PC-9 (cell line): Measurements from ENCODE around the gene ELL2. TPM values are rescaled to one million over a fixed set of nuclear protein-coding genes. Genes with fewer than 3 reads are reported as not detected.

ENCODE experiments used
- BruUV-seq: library from RNA; stranded (reverse); fragments of 400-500 nt; replicated peaks from 2 replicates; lab custom pipeline; 2021; lab: Mats Ljungman, UMichigan
- CTCF ChIA-PET: fragments of 300-600 bp; sonication (Branson Sonifier 250); formaldehyde crosslinking; loops from one replicate; lab custom pipeline; 2022; ENCODE audit warnings: antibody characterized with exemption; lab: Charles Lee
- POLR2A ChIA-PET: fragments of 300-600 bp; sonication (Branson Sonifier 250); formaldehyde crosslinking; loops from one replicate; lab custom pipeline; 2022; ENCODE audit warnings: antibody characterized with exemption; ENCODE audit not compliant: unreplicated experiment; lab: Charles Lee
- DNase-seq, 2 experiments: peaks; one replicate each; pipeline versions ENCODE4 v3.0.0 to v3.0.0-alpha.2; 2015 to 2022; ENCODE audit warnings: mixed read lengths in 1 of 2
- H2AFZ ChIP-seq: fragments of 200-600 bp; sonication (generic); 2 replicates; pipeline ENCODE4 v1.8.1; 2017; ENCODE audit warnings: antibody characterized with exemption
- H3F3A ChIP-seq: fragments of 200-600 bp; sonication (generic); 2 replicates; pipeline ENCODE4 v1.8.1; 2017; ENCODE audit warnings: antibody characterized with exemption, mild to moderate bottlenecking, low read depth; ENCODE audit not compliant: insufficient read depth
- H3K27ac ChIP-seq: fragments of 200-600 bp; sonication (generic); 2 replicates; pipeline ENCODE4 v1.6.1; 2016; ENCODE audit warnings: mixed run types
- H3K27me3 ChIP-seq: fragments of 200-600 bp; sonication (generic); 2 replicates; pipeline ENCODE4 v1.6.1; 2016; ENCODE audit warnings: low read depth, mixed run types; ENCODE audit not compliant: insufficient read depth
- H3K36me3 ChIP-seq: fragments of 200-600 bp; sonication (generic); 2 replicates; pipeline ENCODE4 v1.6.1; 2016; ENCODE audit warnings: low read depth, mixed run types
- H3K4me1 ChIP-seq: fragments of 200-600 bp; sonication (generic); replicated peaks from 2 replicates; pipeline ENCODE4 v1.6.1; 2016; ENCODE audit warnings: mixed run types; ENCODE audit not compliant: insufficient read depth
- H3K4me2 ChIP-seq: fragments of 200-600 bp; sonication (generic); 2 replicates; pipeline ENCODE4 v1.6.1; 2017; ENCODE audit warnings: mixed run types
- H3K4me3 ChIP-seq: fragments of 200-600 bp; sonication (generic); 2 replicates; pipeline ENCODE4 v1.6.1; 2016; ENCODE audit warnings: mixed run types
- H3K79me2 ChIP-seq: fragments of 200-600 bp; sonication (generic); 2 replicates; pipeline ENCODE4 v1.6.1; 2017; ENCODE audit warnings: low read depth, mixed run types
- H3K9me2 ChIP-seq: fragments of 200-600 bp; sonication (generic); 2 replicates; pipeline ENCODE4 v1.8.1; 2017; ENCODE audit warnings: mild to moderate bottlenecking; ENCODE audit not compliant: insufficient read depth
- H3K9me3 ChIP-seq: fragments of 200-600 bp; sonication (generic); 2 replicates; pipeline ENCODE4 v1.8.1; 2016; ENCODE audit warnings: low read depth; ENCODE audit not compliant: insufficient read depth
- H4K20me1 ChIP-seq: fragments of 200-600 bp; sonication (generic); 2 replicates; pipeline ENCODE4 v1.8.1; 2017; ENCODE audit not compliant: insufficient read depth
- EZH2 ChIP-seq: fragments of 200-600 bp; sonication (generic); IDR thresholded peaks from 2 replicates; pipeline ENCODE4 v1.8.0; 2017; ENCODE audit warnings: antibody characterized with exemption, low read depth
- intact Hi-C: fragments of 100-400 bp; cut with micrococcal nuclease; formaldehyde crosslinking; loops from one replicate; pipeline ENCODE4 v1.10.0; 2022; ENCODE audit not compliant: unreplicated experiment
- total RNA-seq: library from RNA; stranded (reverse); gene quantifications from 2 replicates; pipeline ENCODE4 v1.2.3, GENCODE V29; 2021
- TF ChIP-seq, protein P1 (sequence below): fragments of 200-600 bp; sonication (generic); conservative IDR thresholded peaks from 2 replicates; pipeline ENCODE4 v1.6.1; 2017; ENCODE audit warnings: mixed run types, antibody characterized with exemption, mild to moderate bottlenecking, moderate library complexity

The ELL2 gene
- total RNA-seq, 1 experiment from 2014 or later, result 25.5 TPM

DNA sequence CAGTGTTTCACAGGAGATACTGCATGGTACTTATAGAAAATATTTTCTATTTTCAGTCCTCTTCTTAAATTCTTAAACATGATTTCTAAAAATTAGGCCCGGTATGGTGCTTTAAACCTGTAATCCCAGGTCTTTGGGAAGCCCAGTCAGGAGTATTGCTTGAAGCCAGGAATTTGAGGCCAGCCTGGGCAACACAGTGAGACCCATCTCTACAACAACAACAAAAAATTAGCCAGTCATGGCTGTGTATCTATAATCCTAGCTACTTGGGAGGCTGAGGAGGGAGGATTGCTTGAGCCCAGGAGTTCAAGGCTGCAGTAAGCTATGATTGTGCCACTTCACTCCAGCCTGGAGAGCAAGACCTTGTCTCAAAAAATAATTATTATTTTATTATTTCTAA is 23.3 kb downstream of the ELL2 start:
- no peaks in the 10 kb centered on the region for H3K9me2 ChIP-seq
- H3F3A ChIP-seq, result no peaks in the 10 kb centered on the region
- intact Hi-C loops, result no loop called here
- H3K36me3 ChIP-seq, result no peaks in the 10 kb centered on the region
- H3K79me2 ChIP-seq, result peaks cover 22% of the 10 kb centered on the region
- no peak overlapping the region for H3K27ac ChIP-seq
- H3K4me3 ChIP-seq, result no peak overlapping the region
- no peaks in the 10 kb centered on the region for H3K4me1 ChIP-seq
- no peak overlapping the region for H2AFZ ChIP-seq
- no TSS peak for BruUV-seq
- no peak for TF ChIP-seq EZH2
- TF ChIP-seq, protein P1, sequence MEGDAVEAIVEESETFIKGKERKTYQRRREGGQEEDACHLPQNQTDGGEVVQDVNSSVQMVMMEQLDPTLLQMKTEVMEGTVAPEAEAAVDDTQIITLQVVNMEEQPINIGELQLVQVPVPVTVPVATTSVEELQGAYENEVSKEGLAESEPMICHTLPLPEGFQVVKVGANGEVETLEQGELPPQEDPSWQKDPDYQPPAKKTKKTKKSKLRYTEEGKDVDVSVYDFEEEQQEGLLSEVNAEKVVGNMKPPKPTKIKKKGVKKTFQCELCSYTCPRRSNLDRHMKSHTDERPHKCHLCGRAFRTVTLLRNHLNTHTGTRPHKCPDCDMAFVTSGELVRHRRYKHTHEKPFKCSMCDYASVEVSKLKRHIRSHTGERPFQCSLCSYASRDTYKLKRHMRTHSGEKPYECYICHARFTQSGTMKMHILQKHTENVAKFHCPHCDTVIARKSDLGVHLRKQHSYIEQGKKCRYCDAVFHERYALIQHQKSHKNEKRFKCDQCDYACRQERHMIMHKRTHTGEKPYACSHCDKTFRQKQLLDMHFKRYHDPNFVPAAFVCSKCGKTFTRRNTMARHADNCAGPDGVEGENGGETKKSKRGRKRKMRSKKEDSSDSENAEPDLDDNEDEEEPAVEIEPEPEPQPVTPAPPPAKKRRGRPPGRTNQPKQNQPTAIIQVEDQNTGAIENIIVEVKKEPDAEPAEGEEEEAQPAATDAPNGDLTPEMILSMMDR, result no peak
- no peaks in the 10 kb centered on the region for H3K9me3 ChIP-seq
- no peak overlapping the region for H3K4me2 ChIP-seq
- DNase-seq, result no peak
- ChIA-PET CTCF (no interaction called here), POLR2A (no interaction called here)
- 0 out of 2 replicates have a peak, but pooled peaks cover 7% of the 10 kb centered on the region for H4K20me1 ChIP-seq
- H3K27me3 ChIP-seq, result no peaks in the 10 kb centered on the region

DNA sequence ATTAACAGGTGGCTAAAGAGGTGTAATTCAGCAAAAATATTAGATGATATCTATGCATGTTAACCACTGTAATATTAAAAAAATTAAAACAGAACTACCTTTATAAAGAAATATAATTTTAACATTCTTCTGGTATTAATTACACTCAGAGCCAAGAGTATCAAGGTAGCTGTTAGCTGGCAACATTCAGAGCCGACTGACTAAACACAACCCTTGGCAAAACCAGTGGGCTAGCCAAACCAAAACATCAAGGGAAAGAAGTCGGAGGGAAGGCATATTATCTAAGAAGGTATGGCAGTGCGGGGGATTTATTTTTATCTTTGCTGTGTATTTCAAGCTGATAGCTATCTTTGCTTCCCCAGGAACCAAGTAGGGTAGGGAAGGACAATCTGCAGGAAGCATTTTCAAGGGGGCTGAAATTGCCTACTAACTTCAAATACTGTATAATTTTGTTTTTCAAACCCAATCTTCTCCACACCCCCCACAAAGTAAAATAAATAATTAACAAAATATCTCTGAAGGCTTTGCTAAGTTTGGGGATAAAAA is 24.0 kb downstream of the ELL2 start:
- 0 out of 2 replicates have a peak, but pooled peaks cover under 1% of the 10 kb centered on the region for H4K20me1 ChIP-seq
- CTCF ChIA-PET, result no interaction called here

DNA sequence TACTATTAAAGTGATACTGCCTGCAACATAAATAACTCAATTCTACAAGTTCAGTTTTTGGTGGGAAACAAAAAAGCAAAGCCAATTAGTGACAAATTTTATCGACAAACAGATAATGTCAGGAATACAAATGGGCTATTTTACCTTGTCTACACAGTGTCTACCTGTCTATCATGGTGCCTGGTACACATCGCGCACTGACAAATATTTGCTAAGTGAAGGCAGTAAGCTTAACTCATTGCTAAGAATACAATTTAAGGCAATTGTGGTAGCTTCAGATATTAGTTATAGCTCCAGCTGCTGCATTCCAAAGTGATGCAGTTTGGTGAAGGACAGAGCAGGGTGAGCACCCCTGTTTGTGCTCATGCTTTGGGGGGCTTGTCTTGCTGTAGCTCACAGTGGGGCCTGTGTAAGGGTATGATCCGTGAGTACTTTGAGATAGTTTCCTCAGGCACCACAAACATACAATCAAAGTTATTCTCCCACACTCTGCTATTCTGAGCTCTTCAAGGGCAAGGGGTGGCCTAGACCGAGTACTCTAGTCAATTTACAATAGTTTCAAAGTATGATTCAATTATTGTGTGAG is 24.7 kb downstream of the ELL2 start:
- H3F3A ChIP-seq, result no peaks in the 10 kb centered on the region
- H3K4me1 ChIP-seq, result no peaks in the 10 kb centered on the region
- BruUV-seq, result no TSS peak
- H3K4me3 ChIP-seq, result no peak overlapping the region
- no peaks in the 10 kb centered on the region for H3K9me3 ChIP-seq
- H3K4me2 ChIP-seq, result no peak overlapping the region
- no peaks in the 10 kb centered on the region for H3K27me3 ChIP-seq
- intact Hi-C loops, result no loop called here
- no peak overlapping the region for H3K27ac ChIP-seq
- no peak for DNase-seq
- POLR2A ChIA-PET, result no interaction called here
- no peaks in the 10 kb centered on the region for H3K36me3 ChIP-seq
- TF ChIP-seq, protein P1, result no peak
- TF ChIP-seq EZH2, result no peak
- H2AFZ ChIP-seq, result no peak overlapping the region
- H3K79me2 ChIP-seq, result peaks cover 10% of the 10 kb centered on the region
- H3K9me2 ChIP-seq, result no peaks in the 10 kb centered on the region
- CTCF ChIA-PET, result no interaction called here
- no peaks in the 10 kb centered on the region for H4K20me1 ChIP-seq

More for the DNA sequence above, 24.0 kb downstream of the ELL2 start:
- H3F3A ChIP-seq, result no peaks in the 10 kb centered on the region
- H3K4me1 ChIP-seq, result no peaks in the 10 kb centered on the region
- TF ChIP-seq, protein P1, result no peak
- no peak for TF ChIP-seq EZH2
- no peaks in the 10 kb centered on the region for H3K27me3 ChIP-seq
- DNase-seq, result no peak
- H3K36me3 ChIP-seq, result no peaks in the 10 kb centered on the region
- no TSS peak for BruUV-seq
- H2AFZ ChIP-seq, result no peak overlapping the region
- H3K9me2 ChIP-seq, result no peaks in the 10 kb centered on the region
- no peak overlapping the region for H3K27ac ChIP-seq
- POLR2A ChIA-PET, result no interaction called here
- H3K9me3 ChIP-seq, result no peaks in the 10 kb centered on the region
- no peak overlapping the region for H3K4me3 ChIP-seq
- intact Hi-C loops, result no loop called here
- no peak overlapping the region for H3K4me2 ChIP-seq
- H3K79me2 ChIP-seq, result peaks cover 15% of the 10 kb centered on the region
